ENCODE measurements around the gene ZDHHC11B.
"Not testable (repeated sequence)": the region's sequence is repeated elsewhere in the genome, so short reads cannot be mapped to it uniquely, and the experiment has no call there.

ZDHHC11B gene

GRCh38 chr5:785181-785705 is 714 bp upstream of the ZDHHC11B start:
- H3K36me3 ChIP-seq (ENCODE audit: insufficient read depth); H3K27ac ChIP-seq; H3K4me2 ChIP-seq; H3K9ac ChIP-seq; H3K79me2 ChIP-seq (ENCODE audit: insufficient read depth, low read depth); H3K4me1 ChIP-seq (ENCODE audit: low read depth, poor library complexity, severe bottlenecking); H3K27me3 ChIP-seq (ENCODE audit: insufficient read depth, low read depth); H4K20me1 ChIP-seq (ENCODE audit: insufficient read depth); H3K4me3 ChIP-seq (IDR thresholded peaks at IDR 0.05; ENCODE audit: insufficient read depth, low read depth, low read length): not testable (repeated sequence)
- H2AFZ ChIP-seq (ENCODE audit: low read depth) = peak overlapping the region; percentile 69; the same call in 1 of the 2 replicates

- H3K79me2 ChIP-seq (ENCODE audit: insufficient read depth, low read depth); H3K4me3 ChIP-seq (IDR thresholded peaks at IDR 0.05; ENCODE audit: insufficient read depth, low read depth, low read length): not testable (repeated sequence)
- peak overlapping the region; percentile 69 for H2AFZ ChIP-seq (ENCODE audit: low read depth)
These were observed 575 bp downstream of the ZDHHC11B start for GRCh38 chr5:783881-784427.

GRCh38 chr5:783049-783802 is 1.3 kb downstream of the ZDHHC11B start:
- not testable (repeated sequence) for H3K4me3 ChIP-seq (IDR thresholded peaks at IDR 0.05; ENCODE audit: insufficient read depth, low read depth, low read length); H3K4me1 ChIP-seq (ENCODE audit: low read depth, poor library complexity, severe bottlenecking); H2AFZ ChIP-seq (ENCODE audit: low read depth); H3K4me2 ChIP-seq; H3K27ac ChIP-seq; H3K9ac ChIP-seq; H3K79me2 ChIP-seq (ENCODE audit: insufficient read depth, low read depth); H4K20me1 ChIP-seq (ENCODE audit: insufficient read depth); H3K36me3 ChIP-seq (ENCODE audit: insufficient read depth); H3K27me3 ChIP-seq (ENCODE audit: insufficient read depth, low read depth)

More at GRCh38 chr5:783881-784427, 575 bp downstream of the ZDHHC11B start:
- not testable (repeated sequence) for H3K9ac ChIP-seq; H3K36me3 ChIP-seq (ENCODE audit: insufficient read depth); H3K4me1 ChIP-seq (ENCODE audit: low read depth, poor library complexity, severe bottlenecking); H3K27ac ChIP-seq; H4K20me1 ChIP-seq (ENCODE audit: insufficient read depth); H3K27me3 ChIP-seq (ENCODE audit: insufficient read depth, low read depth)
- peak overlapping the region; percentile 56 for H3K4me2 ChIP-seq

GRCh38 chr5:782356-782755 is 2.2 kb downstream of the ZDHHC11B start:
- not testable (repeated sequence) for H3K4me2 ChIP-seq; H4K20me1 ChIP-seq (ENCODE audit: insufficient read depth); H3K9ac ChIP-seq; H3K27ac ChIP-seq; H3K27me3 ChIP-seq (ENCODE audit: insufficient read depth, low read depth); H3K79me2 ChIP-seq (ENCODE audit: insufficient read depth, low read depth); H3K4me1 ChIP-seq (ENCODE audit: low read depth, poor library complexity, severe bottlenecking); H3K4me3 ChIP-seq (IDR thresholded peaks at IDR 0.05; ENCODE audit: insufficient read depth, low read depth, low read length); H3K36me3 ChIP-seq (ENCODE audit: insufficient read depth); H2AFZ ChIP-seq (ENCODE audit: low read depth)

GRCh38 chr5:780571-780970 is 4.0 kb downstream of the ZDHHC11B start:
- not testable (repeated sequence) for H2AFZ ChIP-seq (ENCODE audit: low read depth); H3K79me2 ChIP-seq (ENCODE audit: insufficient read depth, low read depth); H3K36me3 ChIP-seq (ENCODE audit: insufficient read depth); H4K20me1 ChIP-seq (ENCODE audit: insufficient read depth); H3K4me2 ChIP-seq; H3K9ac ChIP-seq; H3K27ac ChIP-seq; H3K4me3 ChIP-seq (IDR thresholded peaks at IDR 0.05; ENCODE audit: insufficient read depth, low read depth, low read length); H3K27me3 ChIP-seq (ENCODE audit: insufficient read depth, low read depth); H3K4me1 ChIP-seq (ENCODE audit: low read depth, poor library complexity, severe bottlenecking)

- not testable (repeated sequence) for H3K27me3 ChIP-seq (ENCODE audit: insufficient read depth, low read depth); H3K27ac ChIP-seq; H4K20me1 ChIP-seq (ENCODE audit: insufficient read depth); H3K36me3 ChIP-seq (ENCODE audit: insufficient read depth); H3K4me3 ChIP-seq (IDR thresholded peaks at IDR 0.05; ENCODE audit: insufficient read depth, low read depth, low read length); H2AFZ ChIP-seq (ENCODE audit: low read depth); H3K4me1 ChIP-seq (ENCODE audit: low read depth, poor library complexity, severe bottlenecking); H3K9ac ChIP-seq; H3K4me2 ChIP-seq; H3K79me2 ChIP-seq (ENCODE audit: insufficient read depth, low read depth)
These were observed 5.6 kb downstream of the ZDHHC11B start for GRCh38 chr5:778967-779366.

- not testable (repeated sequence) for H4K20me1 ChIP-seq (ENCODE audit: insufficient read depth); H3K4me1 ChIP-seq (ENCODE audit: low read depth, poor library complexity, severe bottlenecking); H3K4me2 ChIP-seq; H3K79me2 ChIP-seq (ENCODE audit: insufficient read depth, low read depth); H3K27ac ChIP-seq; H3K4me3 ChIP-seq (IDR thresholded peaks at IDR 0.05; ENCODE audit: insufficient read depth, low read depth, low read length); H3K27me3 ChIP-seq (ENCODE audit: insufficient read depth, low read depth); H3K9ac ChIP-seq; H3K36me3 ChIP-seq (ENCODE audit: insufficient read depth); H2AFZ ChIP-seq (ENCODE audit: low read depth)
These were observed 6.1 kb downstream of the ZDHHC11B start for GRCh38 chr5:778421-778820.

Measured in KMS-11 (cell line).